HepG2 (cell line): ENCODE data around the gene GSKIP. TPM values are rescaled to one million over a fixed set of nuclear protein-coding genes. Genes with fewer than 3 reads are reported as not detected.

Experiments used
- AGO2 ChIP-seq: fragments of 200-400 bp; formaldehyde crosslinking; optimal IDR thresholded peaks from 2 replicates; pipeline ENCODE3; 2017; ENCODE audit warnings: mild to moderate bottlenecking, low read depth, low read length, moderate library complexity
- ARNTL ChIP-seq: sonication (generic); formaldehyde crosslinking; IDR thresholded peaks from 2 replicates; pipeline ENCODE4 v1.4.0; 2020; ENCODE audit warnings: mild to moderate bottlenecking, missing genetic modification reagents
- FOSL2 ChIP-seq: sonication (generic); formaldehyde crosslinking; IDR thresholded peaks from 2 replicates; pipeline ENCODE4 v1.4.0; 2020; ENCODE audit warnings: missing genetic modification reagents
- FOXA3 ChIP-seq: IDR thresholded peaks from 2 replicates; pipeline ENCODE4 v1.6.1; 2016; ENCODE audit warnings: missing genetic modification reagents, missing compliant biosample characterization
- MNT ChIP-seq: fragments of 450-650 bp; IDR thresholded peaks from 2 replicates; pipeline ENCODE4 v1.6.1; 2016
- NONO ChIP-seq, 2 experiments: fragments of 450-650 bp in 1 of 2; sonication (generic) in 1 of 2; formaldehyde crosslinking in 1 of 2; IDR thresholded peaks in 1 of 2; conservative IDR thresholded peaks in 1 of 2; 2 replicates each; pipeline versions ENCODE4 v1.6.1 to v1.8.0; 2017 to 2022; ENCODE audit warnings: mild to moderate bottlenecking in 1 of 2, missing genetic modification reagents in 1 of 2, moderate library complexity in 1 of 2
- NRL ChIP-seq: sonication (generic); formaldehyde crosslinking; IDR thresholded peaks from 2 replicates; pipeline ENCODE4 v1.5.0; 2020; ENCODE audit warnings: missing genetic modification reagents, mild to moderate bottlenecking, moderate library complexity, borderline replicate concordance
- PITX1 ChIP-seq: sonication (generic); formaldehyde crosslinking; IDR thresholded peaks from 2 replicates; pipeline ENCODE4 v1.5.1; 2020; ENCODE audit warnings: mild to moderate bottlenecking, missing genetic modification reagents
- RAD51 ChIP-seq: fragments of 450-650 bp; IDR thresholded peaks from 2 replicates; pipeline ENCODE4 v1.6.1; 2016; ENCODE audit warnings: borderline replicate concordance
- SNAI1 ChIP-seq: sonication (generic); formaldehyde crosslinking; IDR thresholded peaks from 2 replicates; pipeline ENCODE4 v1.5.0; 2020; ENCODE audit warnings: mild to moderate bottlenecking, missing genetic modification reagents, borderline replicate concordance
- SP140L ChIP-seq: sonication (generic); formaldehyde crosslinking; IDR thresholded peaks from 2 replicates; pipeline ENCODE4 v1.4.0; 2020; ENCODE audit warnings: missing genetic modification reagents, borderline replicate concordance
- ZNF253 ChIP-seq: sonication (generic); formaldehyde crosslinking; IDR thresholded peaks from 2 replicates; pipeline ENCODE4 v1.8.0; 2022; ENCODE audit warnings: mild to moderate bottlenecking, missing genetic modification reagents, borderline replicate concordance
- ZNF274 ChIP-seq: sonication (generic); formaldehyde crosslinking; IDR thresholded peaks from 2 replicates; pipeline ENCODE4 v1.5.1; 2020; ENCODE audit warnings: mild to moderate bottlenecking, missing genetic modification reagents
- ZNF644 ChIP-seq: IDR thresholded peaks from 2 replicates; pipeline ENCODE4 v1.6.1; 2016; ENCODE audit warnings: low read depth
- ZNF703 ChIP-seq: sonication (generic); formaldehyde crosslinking; IDR thresholded peaks from 2 replicates; pipeline ENCODE4 v1.5.1; 2020; ENCODE audit warnings: missing genetic modification reagents, mild to moderate bottlenecking, moderate library complexity, borderline replicate concordance
- ZNF709 ChIP-seq: sonication (generic); formaldehyde crosslinking; IDR thresholded peaks from 2 replicates; pipeline ENCODE4 v1.5.0; 2020; ENCODE audit warnings: mild to moderate bottlenecking, missing genetic modification reagents
- polyA plus RNA-seq, 8 experiments: library from polyadenylated mRNA; depleted of rRNA in 3 of 8; stranded (reverse) in 7 of 8; unstranded in 1 of 8; fragments of >200 nt; fragmentation: Illumina TruSeq in 4 of 8; extraction: Trizol in 4 of 8; gene quantifications; 2 replicates each; pipeline versions ENCODE4 v1.2.1 to v1.2.3, GENCODE V29; 2011 to 2016; ENCODE audit warnings: low read depth in 4 of 8, missing spikeins in 1 of 8, mixed read lengths in 1 of 8; ENCODE audit not compliant: insufficient read depth in 1 of 8
- total RNA-seq, 5 experiments: library from RNA; depleted of rRNA; stranded (reverse); fragments of >200 nt; fragmentation: Illumina TruSeq; extraction: Trizol; gene quantifications; 2 replicates each; pipeline ENCODE4 v1.2.3, GENCODE V29; 2016; ENCODE audit warnings: low read depth in 1 of 5
- TF ChIP-seq, protein P1 (sequence below): sonication (generic); formaldehyde crosslinking; IDR thresholded peaks from 2 replicates; pipeline ENCODE4 v1.5.0; 2020; ENCODE audit warnings: mild to moderate bottlenecking, missing genetic modification reagents
- TF ChIP-seq, protein P2 (sequence below): sonication (generic); formaldehyde crosslinking; IDR thresholded peaks from 2 replicates; pipeline ENCODE4 v1.5.0; 2020; ENCODE audit warnings: mild to moderate bottlenecking, missing genetic modification reagents, borderline replicate concordance

GSKIP gene
- total and polyA plus RNA-seq, 2 of the 13 experiments (the other 11 are each of a cell fraction or from before 2014, with no cell fraction given) = 12.5 to 27.3 TPM

DNA sequence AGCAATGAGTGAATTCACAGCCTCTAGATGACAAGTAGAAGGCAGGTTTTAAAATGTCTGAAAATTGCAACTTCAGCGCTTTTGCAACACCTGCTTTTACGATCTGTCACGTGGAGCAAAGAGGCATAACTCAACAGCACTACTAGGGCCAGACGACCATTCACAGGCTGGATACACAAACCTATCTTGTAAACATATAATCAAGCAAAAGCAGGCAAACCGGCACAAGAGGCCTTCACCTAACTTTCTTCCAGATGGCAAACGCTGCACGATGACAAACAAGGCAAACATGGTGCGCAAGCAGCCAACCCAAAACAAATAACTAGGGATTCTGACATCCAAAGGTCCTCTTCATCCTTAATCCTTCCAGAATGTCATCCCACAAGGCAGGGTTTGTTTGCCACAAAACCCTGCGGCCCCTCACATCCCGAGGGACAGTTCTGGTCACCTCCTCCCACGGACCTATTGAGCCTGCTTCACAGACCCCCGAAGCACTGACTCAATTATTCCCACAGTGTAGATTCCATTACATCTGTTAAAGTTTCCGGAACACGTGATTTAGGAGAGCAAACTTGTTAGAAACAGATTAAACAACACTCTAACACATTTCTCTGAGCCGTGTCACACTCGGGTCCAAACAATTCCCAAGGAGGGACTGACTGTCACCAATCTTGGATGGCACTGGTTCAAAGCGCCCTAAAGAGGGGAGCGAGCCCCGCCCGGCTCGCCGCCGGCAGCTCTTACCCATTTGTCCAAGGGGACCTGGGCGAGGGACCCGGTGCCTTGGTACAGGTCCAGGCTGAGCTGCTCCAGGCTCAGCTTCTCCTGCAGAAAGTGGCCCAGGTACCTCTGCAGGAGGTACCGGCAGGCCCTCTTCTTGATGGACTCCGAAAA lies 1.0 kb upstream of the GSKIP start (continued):
- TF ChIP-seq, protein P1, sequence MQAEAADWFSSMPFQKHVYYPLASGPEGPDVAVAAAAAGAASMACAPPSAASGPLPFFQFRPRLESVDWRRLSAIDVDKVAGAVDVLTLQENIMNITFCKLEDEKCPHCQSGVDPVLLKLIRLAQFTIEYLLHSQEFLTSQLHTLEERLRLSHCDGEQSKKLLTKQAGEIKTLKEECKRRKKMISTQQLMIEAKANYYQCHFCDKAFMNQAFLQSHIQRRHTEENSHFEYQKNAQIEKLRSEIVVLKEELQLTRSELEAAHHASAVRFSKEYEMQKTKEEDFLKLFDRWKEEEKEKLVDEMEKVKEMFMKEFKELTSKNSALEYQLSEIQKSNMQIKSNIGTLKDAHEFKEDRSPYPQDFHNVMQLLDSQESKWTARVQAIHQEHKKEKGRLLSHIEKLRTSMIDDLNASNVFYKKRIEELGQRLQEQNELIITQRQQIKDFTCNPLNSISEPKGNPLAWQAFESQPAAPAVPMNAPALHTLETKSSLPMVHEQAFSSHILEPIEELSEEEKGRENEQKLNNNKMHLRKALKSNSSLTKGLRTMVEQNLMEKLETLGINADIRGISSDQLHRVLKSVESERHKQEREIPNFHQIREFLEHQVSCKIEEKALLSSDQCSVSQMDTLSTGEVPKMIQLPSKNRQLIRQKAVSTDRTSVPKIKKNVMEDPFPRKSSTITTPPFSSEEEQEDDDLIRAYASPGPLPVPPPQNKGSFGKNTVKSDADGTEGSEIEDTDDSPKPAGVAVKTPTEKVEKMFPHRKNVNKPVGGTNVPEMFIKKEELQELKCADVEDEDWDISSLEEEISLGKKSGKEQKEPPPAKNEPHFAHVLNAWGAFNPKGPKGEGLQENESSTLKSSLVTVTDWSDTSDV = 0 out of 2 replicates have a peak, but pooled peaks have one; percentile 41
- TF ChIP-seq FOXA3 (CRISPR knock-in tag) (peak; percentile 45; the same call in 1 of the 2 replicates), SNAI1 (CRISPR knock-in tag) (0 out of 2 replicates have a peak, but pooled peaks have one; percentile 20), NONO (IDR thresholded peaks at IDR 0.05) (no peak), NONO (CRISPR knock-in tag; conservative IDR thresholded peaks at IDR 0.05) (0 out of 2 replicates have a peak, but pooled peaks have one; percentile 25), ZNF253 (0 out of 2 replicates have a peak, but pooled peaks have one; percentile 15), AGO2 (no peak), MNT (peak; percentile 98), ARNTL (peak; percentile 51; the same call in 1 of the 2 replicates), NRL (CRISPR knock-in tag) (peak; percentile 59; the same call in 1 of the 2 replicates), RAD51 (peak; percentile 48), ZNF709 (peak; percentile 16; the same call in 1 of the 2 replicates), PITX1 (CRISPR knock-in tag) (peak; percentile 30; the same call in 1 of the 2 replicates), SP140L (CRISPR knock-in tag) (no peak), FOSL2 (CRISPR knock-in tag) (no peak), ZNF703 (CRISPR knock-in tag) (peak; percentile 61; the same call in 1 of the 2 replicates), ZNF274 (no peak), ZNF644 (CRISPR knock-in tag) (0 out of 2 replicates have a peak, but pooled peaks have one; percentile 37)
- TF ChIP-seq, protein P2, sequence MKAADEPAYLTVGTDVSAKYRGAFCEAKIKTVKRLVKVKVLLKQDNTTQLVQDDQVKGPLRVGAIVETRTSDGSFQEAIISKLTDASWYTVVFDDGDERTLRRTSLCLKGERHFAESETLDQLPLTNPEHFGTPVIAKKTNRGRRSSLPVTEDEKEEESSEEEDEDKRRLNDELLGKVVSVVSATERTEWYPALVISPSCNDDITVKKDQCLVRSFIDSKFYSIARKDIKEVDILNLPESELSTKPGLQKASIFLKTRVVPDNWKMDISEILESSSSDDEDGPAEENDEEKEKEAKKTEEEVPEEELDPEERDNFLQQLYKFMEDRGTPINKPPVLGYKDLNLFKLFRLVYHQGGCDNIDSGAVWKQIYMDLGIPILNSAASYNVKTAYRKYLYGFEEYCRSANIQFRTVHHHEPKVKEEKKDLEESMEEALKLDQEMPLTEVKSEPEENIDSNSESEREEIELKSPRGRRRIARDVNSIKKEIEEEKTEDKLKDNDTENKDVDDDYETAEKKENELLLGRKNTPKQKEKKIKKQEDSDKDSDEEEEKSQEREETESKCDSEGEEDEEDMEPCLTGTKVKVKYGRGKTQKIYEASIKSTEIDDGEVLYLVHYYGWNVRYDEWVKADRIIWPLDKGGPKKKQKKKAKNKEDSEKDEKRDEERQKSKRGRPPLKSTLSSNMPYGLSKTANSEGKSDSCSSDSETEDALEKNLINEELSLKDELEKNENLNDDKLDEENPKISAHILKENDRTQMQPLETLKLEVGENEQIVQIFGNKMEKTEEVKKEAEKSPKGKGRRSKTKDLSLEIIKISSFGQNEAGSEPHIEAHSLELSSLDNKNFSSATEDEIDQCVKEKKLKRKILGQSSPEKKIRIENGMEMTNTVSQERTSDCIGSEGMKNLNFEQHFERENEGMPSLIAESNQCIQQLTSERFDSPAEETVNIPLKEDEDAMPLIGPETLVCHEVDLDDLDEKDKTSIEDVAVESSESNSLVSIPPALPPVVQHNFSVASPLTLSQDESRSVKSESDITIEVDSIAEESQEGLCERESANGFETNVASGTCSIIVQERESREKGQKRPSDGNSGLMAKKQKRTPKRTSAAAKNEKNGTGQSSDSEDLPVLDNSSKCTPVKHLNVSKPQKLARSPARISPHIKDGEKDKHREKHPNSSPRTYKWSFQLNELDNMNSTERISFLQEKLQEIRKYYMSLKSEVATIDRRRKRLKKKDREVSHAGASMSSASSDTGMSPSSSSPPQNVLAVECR = peak; percentile 36
